HG03108 (cell line): ENCODE measurements around the gene ELOF1.

Experiments
- ATAC-seq: cut with Tn5 transposase; IDR thresholded peaks from one replicate; pipeline ENCODE4 v1.9.1; 2021; ENCODE audit warnings: moderate library complexity; ENCODE audit not compliant: unreplicated experiment

Gene ELOF1

GRCh38 chr19:11538232-11539036, 20.6 kb downstream of the ELOF1 start, which contains the start of gene CNN1:
Gene CNN1, plus strand, starts transcription at chr19:11538851. Its CDS starts 77 bp downstream, at chr19:11538928.
- no peak for ATAC-seq

- peak; percentile 48 for ATAC-seq
Measured at GRCh38 chr19:11535792-11536595, 23.0 kb downstream of the ELOF1 start.

GRCh38 chr19:11534948-11535347, 24.1 kb downstream of the ELOF1 start:
- no peak for ATAC-seq

GRCh38 chr19:11534538-11534937, 24.5 kb downstream of the ELOF1 start:
- no peak for ATAC-seq

- ATAC-seq, result no peak
Measured at GRCh38 chr19:11530432-11530831, 28.6 kb downstream of the ELOF1 start.

GRCh38 chr19:11528551-11529341, 30.3 kb downstream of the ELOF1 start, which contains the start of gene ECSIT:
Gene ECSIT, minus strand, starts transcription at chr19:11529134. Its CDS starts 9,964 bp downstream, at chr19:11519170.
- ATAC-seq, result peak; percentile 93

GRCh38 chr19:11519138-11519537, 39.9 kb downstream of the ELOF1 start:
- no peak for ATAC-seq

GRCh38 chr19:11513946-11514345, 45.1 kb downstream of the ELOF1 start:
- no peak for ATAC-seq

GRCh38 chr19:11510444-11510843, 48.6 kb downstream of the ELOF1 start:
- ATAC-seq, result no peak

GRCh38 chr19:11507370-11508078, 51.5 kb downstream of the ELOF1 start:
- no peak for ATAC-seq

GRCh38 chr19:11506967-11507366, 52.1 kb downstream of the ELOF1 start:
- no peak for ATAC-seq

GRCh38 chr19:11506101-11506555, 52.9 kb downstream of the ELOF1 start:
- peak; percentile 7 for ATAC-seq

GRCh38 chr19:11505504-11506100, 53.4 kb downstream of the ELOF1 start, which contains the start of gene ZNF653:
Gene ZNF653, minus strand, starts transcription at chr19:11505839. Its CDS starts 53 bp downstream, at chr19:11505786.
- peak; percentile 38 for ATAC-seq

- peak; percentile 94 for ATAC-seq
Measured at GRCh38 chr19:11505032-11505503, 54.0 kb downstream of the ELOF1 start.

GRCh38 chr19:11504502-11505031, 54.5 kb downstream of the ELOF1 start:
- ATAC-seq, result no peak
